ENCODE data around the gene MBP. TPM values are rescaled to one million over a fixed set of nuclear protein-coding genes. Genes with fewer than 3 reads are reported as not detected.
"Not testable (repeated sequence)": the region's sequence is repeated elsewhere in the genome, so short reads cannot be mapped to it uniquely, and the experiment has no call there.

MBP gene
- total RNA-seq, 1 donor from 2014 or later = 22.4 TPM

DNA sequence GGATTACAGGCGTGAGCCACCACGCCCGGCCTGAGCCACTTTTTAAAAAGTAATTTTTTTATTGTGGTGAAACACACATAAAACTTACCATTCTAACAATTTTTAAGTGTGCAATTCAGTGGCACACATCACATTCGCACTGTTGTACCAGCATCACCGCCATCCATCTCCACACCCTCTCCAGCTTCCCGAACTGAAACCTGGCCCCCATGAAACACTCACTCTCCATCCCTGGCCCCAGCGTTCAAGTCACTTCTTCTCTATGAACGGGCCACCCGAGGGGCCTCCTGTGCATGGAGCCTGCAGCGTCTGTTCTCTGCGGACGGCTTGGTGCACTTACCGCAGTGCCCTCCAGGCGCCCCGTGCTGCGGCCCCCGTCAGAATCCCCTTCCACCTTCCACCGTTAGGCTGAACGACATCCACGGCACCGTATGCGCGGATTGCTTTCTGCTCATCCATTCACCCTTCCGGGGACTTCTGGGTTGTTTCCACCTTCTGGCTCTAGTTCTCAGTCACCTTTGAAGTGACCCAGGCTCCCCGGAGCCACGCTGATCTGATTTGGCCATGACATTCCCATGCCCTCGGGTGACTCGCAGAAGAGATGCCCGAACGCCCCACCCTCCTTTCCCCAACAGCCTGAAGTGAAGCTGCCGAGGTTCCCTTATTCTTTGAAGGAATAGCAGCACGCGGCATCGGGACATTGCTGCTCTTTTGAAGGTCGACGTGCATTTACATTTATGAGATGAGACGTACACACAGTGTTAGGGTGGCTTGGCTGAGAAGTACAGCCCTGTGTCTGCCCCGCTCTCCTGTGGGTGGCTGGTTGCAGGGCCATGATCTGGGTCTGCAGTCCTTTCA is 134.4 kb downstream of the MBP start:
- Histone ChIP-seq H3K9me3 (ENCODE audit: control insufficient read depth in 3 of 3, low read length in 3 of 3) (no peaks in the 10 kb centered on the region), H3K9ac (ENCODE audit: low read depth in 1 of 3, low read length in 3 of 3) (no peak overlapping the region), H3K4me1 (ENCODE audit: control insufficient read depth in 3 of 3, insufficient read depth in 3 of 3, low read length in 3 of 3) (peaks cover 0 to 7% (median 7%) of the 10 kb centered on the region in 3 donors), H3K27me3 (ENCODE audit: control insufficient read depth in 3 of 3, insufficient read depth in 3 of 3, low read length in 3 of 3) (no peaks in the 10 kb centered on the region), H3K36me3 (ENCODE audit: control insufficient read depth in 3 of 3, insufficient read depth in 3 of 3, low read length in 3 of 3) (no peaks in the 10 kb centered on the region), H3K4me3 (ENCODE audit: low read length in 3 of 3) (no peak overlapping the region), H3K27ac (ENCODE audit: low read depth, low read length) (no peak overlapping the region)

DNA sequence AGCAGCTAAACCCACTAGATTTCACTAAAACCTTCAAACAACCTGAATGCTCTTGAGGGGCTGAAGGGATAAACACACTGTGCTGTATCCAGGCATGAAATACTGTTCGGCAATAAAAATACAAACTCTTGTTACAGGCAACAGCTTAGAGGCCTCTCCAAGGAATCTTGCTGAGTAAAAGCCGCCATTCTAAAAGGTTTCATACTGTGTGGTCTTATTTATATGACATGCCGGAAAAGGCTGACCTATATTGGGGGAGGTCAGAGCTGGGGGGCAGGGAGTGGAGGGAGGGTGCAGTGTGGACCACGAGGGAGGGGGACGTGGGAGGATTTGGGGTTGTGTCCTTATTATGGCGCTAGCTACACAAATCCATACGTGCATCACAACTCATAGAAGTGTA is 136.2 kb downstream of the MBP start:
- no peak overlapping the region for H3K27ac ChIP-seq (ENCODE audit: low read depth, low read length)
- no peaks in the 10 kb centered on the region for H3K36me3 ChIP-seq (ENCODE audit: control insufficient read depth in 3 of 3, insufficient read depth in 3 of 3, low read length in 3 of 3)
- no peaks in the 10 kb centered on the region for H3K4me1 ChIP-seq (ENCODE audit: control insufficient read depth in 3 of 3, insufficient read depth in 3 of 3, low read length in 3 of 3)
- no peaks in the 10 kb centered on the region for H3K9me3 ChIP-seq (ENCODE audit: control insufficient read depth in 3 of 3, low read length in 3 of 3)
- no peaks in the 10 kb centered on the region for H3K27me3 ChIP-seq (ENCODE audit: control insufficient read depth in 3 of 3, insufficient read depth in 3 of 3, low read length in 3 of 3)
- H3K4me3 ChIP-seq (ENCODE audit: low read length in 3 of 3) = no peak overlapping the region
- no peak overlapping the region for H3K9ac ChIP-seq (ENCODE audit: low read depth in 1 of 3, low read length in 3 of 3)

GRCh38 chr18:76995896-76996295 is 136.7 kb downstream of the MBP start:
- H3K4me3 ChIP-seq (ENCODE audit: low read length in 3 of 3) = no peak overlapping the region
- no peaks in the 10 kb centered on the region for H3K4me1 ChIP-seq (ENCODE audit: control insufficient read depth in 3 of 3, insufficient read depth in 3 of 3, low read length in 3 of 3)
- H3K27ac ChIP-seq (ENCODE audit: low read depth, low read length) = no peak overlapping the region
- no peaks in the 10 kb centered on the region for H3K9me3 ChIP-seq (ENCODE audit: control insufficient read depth in 3 of 3, low read length in 3 of 3)
- no peaks in the 10 kb centered on the region for H3K27me3 ChIP-seq (ENCODE audit: control insufficient read depth in 3 of 3, insufficient read depth in 3 of 3, low read length in 3 of 3)
- H3K36me3 ChIP-seq (ENCODE audit: control insufficient read depth in 3 of 3, insufficient read depth in 3 of 3, low read length in 3 of 3) = no peaks in the 10 kb centered on the region
- H3K9ac ChIP-seq (ENCODE audit: low read depth in 1 of 3, low read length in 3 of 3) = no peak overlapping the region

- H3K9me3 ChIP-seq (ENCODE audit: control insufficient read depth in 3 of 3, low read length in 3 of 3) = no peaks in the 10 kb centered on the region
- peaks cover 0 to 2% (median 0%) of the 10 kb centered on the region in 3 donors for H3K36me3 ChIP-seq (ENCODE audit: control insufficient read depth in 3 of 3, insufficient read depth in 3 of 3, low read length in 3 of 3)
- H3K4me3 ChIP-seq (ENCODE audit: low read length in 3 of 3) = no peak overlapping the region
- no peak overlapping the region for H3K9ac ChIP-seq (ENCODE audit: low read depth in 1 of 3, low read length in 3 of 3)
- H3K27ac ChIP-seq (ENCODE audit: low read depth, low read length) = no peak overlapping the region
- H3K4me1 ChIP-seq (ENCODE audit: control insufficient read depth in 3 of 3, insufficient read depth in 3 of 3, low read length in 3 of 3) = no peaks in the 10 kb centered on the region
- H3K27me3 ChIP-seq (ENCODE audit: control insufficient read depth in 3 of 3, insufficient read depth in 3 of 3, low read length in 3 of 3) = no peaks in the 10 kb centered on the region
Measured at GRCh38 chr18:76994086-76994654, 138.4 kb downstream of the MBP start.

DNA sequence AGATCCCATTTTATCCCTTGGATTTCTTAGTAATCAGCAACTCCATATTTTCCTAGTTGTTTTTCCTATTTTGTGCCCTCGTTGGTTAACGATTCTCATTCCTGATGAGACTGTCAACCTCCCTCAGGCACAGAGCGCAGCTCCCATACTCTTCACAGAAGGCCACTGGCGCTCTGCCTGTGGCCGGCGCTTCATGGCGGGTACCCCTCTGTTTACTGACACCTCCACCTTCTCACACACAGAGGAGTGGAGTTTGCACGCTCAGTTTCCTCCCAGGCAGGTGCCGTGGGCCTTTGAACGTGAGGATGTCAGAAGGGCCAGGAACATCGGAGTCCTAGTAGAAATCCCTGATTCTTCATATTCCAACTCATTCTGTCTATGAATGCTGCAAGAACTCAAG is 139.0 kb downstream of the MBP start:
- peaks cover 0 to 2% (median 0%) of the 10 kb centered on the region in 3 donors for H3K36me3 ChIP-seq (ENCODE audit: control insufficient read depth in 3 of 3, insufficient read depth in 3 of 3, low read length in 3 of 3)
- H3K9me3 ChIP-seq (ENCODE audit: control insufficient read depth in 3 of 3, low read length in 3 of 3) = no peaks in the 10 kb centered on the region

GRCh38 chr18:76993085-76993382 is 139.5 kb downstream of the MBP start:
- Histone ChIP-seq H3K27ac (ENCODE audit: low read depth, low read length) (no peak overlapping the region), H3K9ac (ENCODE audit: low read depth in 1 of 3, low read length in 3 of 3) (no peak overlapping the region), H3K4me3 (ENCODE audit: low read length in 3 of 3) (no peak overlapping the region), H3K4me1 (ENCODE audit: control insufficient read depth in 3 of 3, insufficient read depth in 3 of 3, low read length in 3 of 3) (peaks cover 0 to 5% (median 3%) of the 10 kb centered on the region in 3 donors), H3K27me3 (ENCODE audit: control insufficient read depth in 3 of 3, insufficient read depth in 3 of 3, low read length in 3 of 3) (no peaks in the 10 kb centered on the region), H3K36me3 (ENCODE audit: control insufficient read depth in 3 of 3, insufficient read depth in 3 of 3, low read length in 3 of 3) (peaks cover 3 to 5% (median 3%) of the 10 kb centered on the region in 3 donors), H3K9me3 (ENCODE audit: control insufficient read depth in 3 of 3, low read length in 3 of 3) (no peaks in the 10 kb centered on the region)

More for the DNA sequence above, 139.0 kb downstream of the MBP start:
- H3K27ac ChIP-seq (ENCODE audit: low read depth, low read length) = no peak overlapping the region
- no peak overlapping the region for H3K9ac ChIP-seq (ENCODE audit: low read depth in 1 of 3, low read length in 3 of 3)
- H3K27me3 ChIP-seq (ENCODE audit: control insufficient read depth in 3 of 3, insufficient read depth in 3 of 3, low read length in 3 of 3) = no peaks in the 10 kb centered on the region
- H3K4me1 ChIP-seq (ENCODE audit: control insufficient read depth in 3 of 3, insufficient read depth in 3 of 3, low read length in 3 of 3) = no peaks in the 10 kb centered on the region
- no peak overlapping the region for H3K4me3 ChIP-seq (ENCODE audit: low read length in 3 of 3)

- no peaks in the 10 kb centered on the region for H3K27me3 ChIP-seq (ENCODE audit: control insufficient read depth in 3 of 3, insufficient read depth in 3 of 3, low read length in 3 of 3)
- H3K9me3 ChIP-seq (ENCODE audit: control insufficient read depth in 3 of 3, low read length in 3 of 3) = no peaks in the 10 kb centered on the region
- peaks cover 0 to 5% (median 3%) of the 10 kb centered on the region in 3 donors for H3K4me1 ChIP-seq (ENCODE audit: control insufficient read depth in 3 of 3, insufficient read depth in 3 of 3, low read length in 3 of 3)
- H3K4me3 ChIP-seq (ENCODE audit: low read length in 3 of 3) = no peak overlapping the region
- peaks cover 4 to 7% (median 5%) of the 10 kb centered on the region in 3 donors for H3K36me3 ChIP-seq (ENCODE audit: control insufficient read depth in 3 of 3, insufficient read depth in 3 of 3, low read length in 3 of 3)
- H3K27ac ChIP-seq (ENCODE audit: low read depth, low read length) = no peak overlapping the region
- no peak overlapping the region for H3K9ac ChIP-seq (ENCODE audit: low read depth in 1 of 3, low read length in 3 of 3)
Measured at GRCh38 chr18:76992226-76993084, 140.1 kb downstream of the MBP start.

DNA sequence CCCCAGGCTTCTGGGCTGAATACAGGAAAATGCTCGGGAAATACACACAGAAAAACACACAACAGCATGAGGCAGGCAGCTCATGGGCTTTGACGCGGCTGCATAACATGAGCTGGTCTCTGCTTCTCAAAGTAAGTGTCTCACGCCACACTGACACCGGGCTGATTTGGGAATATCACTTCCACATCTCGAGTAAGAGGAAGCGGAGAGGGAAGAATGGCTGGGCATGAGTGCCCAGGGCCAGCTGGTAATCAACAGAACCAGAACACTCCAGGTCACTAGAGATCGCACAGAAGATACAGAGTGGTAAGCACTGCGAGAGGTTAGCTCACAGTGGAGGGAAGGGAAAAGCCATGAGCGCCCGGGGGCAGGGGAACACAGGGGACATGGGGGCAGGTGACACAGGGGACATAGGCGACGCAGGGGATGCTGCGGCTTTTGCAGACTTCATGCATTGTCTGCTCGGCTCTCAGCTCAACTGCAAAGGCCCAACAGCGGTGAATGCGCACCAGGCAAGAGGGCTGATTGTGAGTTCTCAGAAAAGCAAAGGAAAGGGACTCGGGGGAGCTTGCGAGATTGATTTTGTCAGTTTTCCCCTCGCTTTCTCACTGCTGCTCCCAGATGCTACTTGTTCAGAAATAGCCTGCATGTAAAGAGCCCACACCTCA is 141.4 kb downstream of the MBP start:
- peaks cover 0 to 5% (median 3%) of the 10 kb centered on the region in 3 donors for H3K4me1 ChIP-seq (ENCODE audit: control insufficient read depth in 3 of 3, insufficient read depth in 3 of 3, low read length in 3 of 3)
- no peak overlapping the region for H3K4me3 ChIP-seq (ENCODE audit: low read length in 3 of 3)
- H3K9me3 ChIP-seq (ENCODE audit: control insufficient read depth in 3 of 3, low read length in 3 of 3) = no peaks in the 10 kb centered on the region
- H3K36me3 ChIP-seq (ENCODE audit: control insufficient read depth in 3 of 3, insufficient read depth in 3 of 3, low read length in 3 of 3) = peaks cover 5 to 10% (median 8%) of the 10 kb centered on the region in 3 donors
- H3K9ac ChIP-seq (ENCODE audit: low read depth in 1 of 3, low read length in 3 of 3) = no peak overlapping the region
- H3K27me3 ChIP-seq (ENCODE audit: control insufficient read depth in 3 of 3, insufficient read depth in 3 of 3, low read length in 3 of 3) = no peaks in the 10 kb centered on the region
- no peak overlapping the region for H3K27ac ChIP-seq (ENCODE audit: low read depth, low read length)

DNA sequence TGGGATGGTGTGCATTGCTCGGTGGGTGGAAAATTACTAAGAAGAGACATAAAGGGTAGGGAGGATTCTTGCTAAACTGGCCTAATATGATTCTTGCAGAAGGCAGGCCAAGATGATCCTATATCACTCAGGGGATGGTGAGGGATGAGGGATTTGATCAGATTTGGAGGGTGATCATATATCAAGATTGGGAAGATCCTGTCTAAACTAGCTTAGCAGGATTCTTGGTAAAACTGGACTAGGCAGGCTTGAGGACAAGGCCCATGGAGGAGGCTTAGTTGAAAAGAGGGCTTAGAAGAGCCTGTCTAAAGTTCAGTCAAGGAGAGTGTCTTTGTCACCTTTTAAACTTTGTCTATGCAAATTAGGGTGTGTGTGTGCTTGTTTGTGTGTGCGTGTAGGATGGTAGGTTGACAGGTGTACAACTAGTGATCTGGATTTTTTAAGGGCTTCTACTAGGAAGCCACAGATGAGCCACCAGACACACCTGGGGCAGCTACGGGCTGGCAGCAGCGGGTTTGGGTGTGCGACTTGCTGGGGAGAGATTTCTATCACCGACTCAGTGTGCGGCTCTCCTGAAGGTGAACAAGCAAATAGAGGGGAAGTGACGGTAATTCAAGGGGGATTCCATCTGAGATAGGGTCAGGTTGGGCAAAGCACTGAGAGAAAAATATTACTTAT is 142.1 kb downstream of the MBP start:
- H3K27ac ChIP-seq (ENCODE audit: low read depth, low read length); H3K9ac ChIP-seq (ENCODE audit: low read depth in 1 of 3, low read length in 3 of 3); H3K4me3 ChIP-seq (ENCODE audit: low read length in 3 of 3); H3K27me3 ChIP-seq (ENCODE audit: control insufficient read depth in 3 of 3, insufficient read depth in 3 of 3, low read length in 3 of 3); H3K4me1 ChIP-seq (ENCODE audit: control insufficient read depth in 3 of 3, insufficient read depth in 3 of 3, low read length in 3 of 3); H3K9me3 ChIP-seq (ENCODE audit: control insufficient read depth in 3 of 3, low read length in 3 of 3): not testable (repeated sequence)
- peaks cover 5 to 12% (median 9%) of the 10 kb centered on the region in 3 donors for H3K36me3 ChIP-seq (ENCODE audit: control insufficient read depth in 3 of 3, insufficient read depth in 3 of 3, low read length in 3 of 3)

Measured in skeletal muscle tissue (tissue), 4 donors.